GM12864 (cell line): ENCODE measurements around the gene POU1F1.

Source experiments
- DNase-seq: peaks from one replicate; pipeline ENCODE4 v3.0.0-alpha.2; 2011; ENCODE audit warnings: low read depth
- H3K4me3 ChIP-seq: 2 replicates; pipeline ENCODE4 v1.5.1; 2011; ENCODE audit warnings: mild to moderate bottlenecking, low read depth, low read length, control low read depth
- TF ChIP-seq, protein P1 (sequence below): IDR thresholded peaks from 2 replicates; pipeline ENCODE4 v1.5.1; 2011; ENCODE audit warnings: low read depth, mild to moderate bottlenecking, moderate library complexity, low read length, control low read depth, inconsistent platforms; ENCODE audit errors: missing control alignments

POU1F1 gene

GRCh38 chr3:87218560-87218959 is 57.8 kb downstream of the POU1F1 start:
- DNase-seq, result no peak
- H3K4me3 ChIP-seq, result no peak overlapping the region
- TF ChIP-seq, protein P1, sequence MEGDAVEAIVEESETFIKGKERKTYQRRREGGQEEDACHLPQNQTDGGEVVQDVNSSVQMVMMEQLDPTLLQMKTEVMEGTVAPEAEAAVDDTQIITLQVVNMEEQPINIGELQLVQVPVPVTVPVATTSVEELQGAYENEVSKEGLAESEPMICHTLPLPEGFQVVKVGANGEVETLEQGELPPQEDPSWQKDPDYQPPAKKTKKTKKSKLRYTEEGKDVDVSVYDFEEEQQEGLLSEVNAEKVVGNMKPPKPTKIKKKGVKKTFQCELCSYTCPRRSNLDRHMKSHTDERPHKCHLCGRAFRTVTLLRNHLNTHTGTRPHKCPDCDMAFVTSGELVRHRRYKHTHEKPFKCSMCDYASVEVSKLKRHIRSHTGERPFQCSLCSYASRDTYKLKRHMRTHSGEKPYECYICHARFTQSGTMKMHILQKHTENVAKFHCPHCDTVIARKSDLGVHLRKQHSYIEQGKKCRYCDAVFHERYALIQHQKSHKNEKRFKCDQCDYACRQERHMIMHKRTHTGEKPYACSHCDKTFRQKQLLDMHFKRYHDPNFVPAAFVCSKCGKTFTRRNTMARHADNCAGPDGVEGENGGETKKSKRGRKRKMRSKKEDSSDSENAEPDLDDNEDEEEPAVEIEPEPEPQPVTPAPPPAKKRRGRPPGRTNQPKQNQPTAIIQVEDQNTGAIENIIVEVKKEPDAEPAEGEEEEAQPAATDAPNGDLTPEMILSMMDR, result no peak
